ENCODE measurements around the gene DUSP16. TPM values are rescaled to one million over a fixed set of nuclear protein-coding genes. Genes with fewer than 3 reads are reported as not detected.

DUSP16 gene
- polyA plus RNA-seq, 2 of the 4 experiments (the other 2 are of a cell fraction): 18.2 to 34.7 TPM

GRCh38 chr12:12519354-12519998, 43.2 kb downstream of the DUSP16 start:
- ChIA-PET CTCF (interaction anchor here (0.6 to 1.0 kb wide), 2 partner anchors 35 to 136 kb away, joined by 3 read pairs; no protein-coding TSS in a partner anchor), POLR2A (no interaction called here)
- peaks cover 28% of the 10 kb centered on the region for H3K4me1 ChIP-seq
- H3K4me2 ChIP-seq: peak overlapping the region; percentile 7; the same call in 2 of the 3 replicates
- FAIRE-seq (no peak), ATAC-seq (no peak), DNase-seq (ENCODE audit: low read depth in 1 of 2, low spot score in 1 of 2) (no peak)
- WGBS (ENCODE audit: missing lambda C conversion rate): 60% methylated on average over 4 of the region's 4 CpGs
- no peaks in the 10 kb centered on the region for H3K9me3 ChIP-seq
- H3K4me3 ChIP-seq: no peak overlapping the region
- no peak for TF ChIP-seq RNF2 (IDR thresholded peaks at IDR 0.05; ENCODE audit: borderline replicate concordance, low read depth)
- peak overlapping the region; percentile 1 to 55; a peak in 4 of 6 replicates for H3K27ac ChIP-seq

- no peak for DNase-seq (ENCODE audit: low read depth in 1 of 2, low spot score in 1 of 2)
- POLR2A ChIA-PET: no interaction called here
- CTCF ChIA-PET: interaction anchor here (0.6 to 1.0 kb wide), 2 partner anchors 137 to 583 kb away, joined by 3 read pairs; no protein-coding TSS in a partner anchor
- H3K9me3 ChIP-seq: no peaks in the 10 kb centered on the region
- TF ChIP-seq ATOH8 (CRISPR knock-in tag; IDR thresholded peaks at IDR 0.05; ENCODE audit: low read depth): no peak
- no peak for TF ChIP-seq JUNB (IDR thresholded peaks at IDR 0.05)
- TF ChIP-seq ELK1 (IDR thresholded peaks at IDR 0.05; ENCODE audit: low read depth, low read length): no peak
- no peak for TF ChIP-seq CEBPB (IDR thresholded peaks at IDR 0.05)
- TF ChIP-seq HMGXB4 (CRISPR knock-in tag; IDR thresholded peaks at IDR 0.05; ENCODE audit: borderline replicate concordance): no peak
- no peak for TF ChIP-seq SMC3 (IDR thresholded peaks at IDR 0.05)
- no peak for TF ChIP-seq ZFP36 (IDR thresholded peaks at IDR 0.05; ENCODE audit: borderline replicate concordance, partially characterized antibody)
- no peak for TF ChIP-seq HOXA7 (CRISPR knock-in tag; IDR thresholded peaks at IDR 0.05)
- TF ChIP-seq CTCF (IDR thresholded peaks at IDR 0.05): no peak
- no peak for TF ChIP-seq POLR2A (IDR thresholded peaks at IDR 0.05; ENCODE audit: low read length)
- no peak for TF ChIP-seq FOSL2 (IDR thresholded peaks at IDR 0.05)
- no peak for TF ChIP-seq FOSL2 (CRISPR knock-in tag; IDR thresholded peaks at IDR 0.05)
- TF ChIP-seq EP300 (IDR thresholded peaks at IDR 0.05): no peak
- TF ChIP-seq FOXS1 (CRISPR knock-in tag; IDR thresholded peaks at IDR 0.05): no peak
- no peak for TF ChIP-seq POLR2AphosphoS2 (conservative IDR thresholded peaks at IDR 0.05; ENCODE audit: low read length)
- TF ChIP-seq FOSB (CRISPR knock-in tag; IDR thresholded peaks at IDR 0.05): no peak
- TF ChIP-seq E2F6 (IDR thresholded peaks at IDR 0.05; ENCODE audit: borderline replicate concordance, low read depth): no peak
- no peak for TF ChIP-seq RARB (CRISPR knock-in tag; IDR thresholded peaks at IDR 0.05)
- no peak for TF ChIP-seq EHMT2 (IDR thresholded peaks at IDR 0.05; ENCODE audit: low read depth)
- TF ChIP-seq ZC3H11A (IDR thresholded peaks at IDR 0.05): no peak
- TF ChIP-seq SREBF2 (IDR thresholded peaks at IDR 0.05): no peak
- 69% methylated on average over 4 of the region's 4 CpGs for WGBS (ENCODE audit: missing lambda C conversion rate)
- no peak for FAIRE-seq
- ATAC-seq: no peak
- H3K27ac ChIP-seq: no peak overlapping the region
- H3K4me3 ChIP-seq: no peak overlapping the region
- peaks cover 28% of the 10 kb centered on the region for H3K4me1 ChIP-seq
- peak overlapping the region; percentile 7; the same call in 1 of the 3 replicates for H3K4me2 ChIP-seq
Observed at GRCh38 chr12:12518919-12519318, 43.7 kb downstream of the DUSP16 start.

Data from A549 (cell line).